ENCODE results near the gene MAML3.

MAML3 gene

GRCh38 chr4:139972305-139972704 is 181.7 kb downstream of the MAML3 start:
- H3K36me3 ChIP-seq = no peaks in the 10 kb centered on the region
- H3K4me1 ChIP-seq = peaks cover 13% of the 10 kb centered on the region
- DNase-seq = no peak
- no peaks in the 10 kb centered on the region for H3K9me3 ChIP-seq
- no peaks in the 10 kb centered on the region for H3K27me3 ChIP-seq
- no peak overlapping the region for H3K4me3 ChIP-seq (ENCODE audit: low read depth, low read length)
- TF ChIP-seq CTCF (IDR thresholded peaks at IDR 0.05; ENCODE audit: low read depth, low read length) = no peak

- H3K9me3 ChIP-seq = no peaks in the 10 kb centered on the region
- no peak for TF ChIP-seq CTCF (IDR thresholded peaks at IDR 0.05; ENCODE audit: low read depth, low read length)
- H3K4me3 ChIP-seq (ENCODE audit: low read depth, low read length) = no peak overlapping the region
- no peak for DNase-seq
- H3K4me1 ChIP-seq = peaks cover 18% of the 10 kb centered on the region
- no peaks in the 10 kb centered on the region for H3K36me3 ChIP-seq
- H3K27me3 ChIP-seq = no peaks in the 10 kb centered on the region
Measured at GRCh38 chr4:139971111-139971510, 182.9 kb downstream of the MAML3 start.

- Histone ChIP-seq H3K9me3 (no peaks in the 10 kb centered on the region), H3K4me1 (peaks cover 27% of the 10 kb centered on the region), H3K27me3 (no peaks in the 10 kb centered on the region), H3K36me3 (no peaks in the 10 kb centered on the region), H3K4me3 (ENCODE audit: low read depth, low read length) (no peak overlapping the region)
- TF ChIP-seq CTCF (IDR thresholded peaks at IDR 0.05; ENCODE audit: low read depth, low read length) = no peak
- DNase-seq = no peak
Measured at GRCh38 chr4:139969635-139970266, 184.2 kb downstream of the MAML3 start.

DNA sequence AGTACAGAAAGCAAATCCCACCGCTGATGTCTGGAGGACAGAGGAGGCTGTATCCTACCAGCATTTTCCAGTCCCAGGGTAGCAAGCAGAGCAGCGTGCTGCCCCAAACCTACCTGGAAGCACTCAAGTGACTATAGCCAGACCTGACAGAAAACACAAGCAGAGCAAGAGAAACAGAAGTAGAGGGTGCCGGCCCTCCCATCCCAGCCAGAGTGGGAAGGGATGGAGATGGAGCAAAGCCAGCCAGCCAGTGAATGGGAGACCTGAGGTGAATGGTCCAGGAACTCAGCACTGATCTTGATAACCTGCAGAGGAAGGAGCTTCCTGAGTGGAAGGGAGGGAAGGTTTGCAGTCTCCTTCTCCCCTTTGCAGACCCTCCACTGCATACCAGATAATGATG is 185.2 kb downstream of the MAML3 start:
- Histone ChIP-seq H3K36me3 (no peaks in the 10 kb centered on the region), H3K27me3 (no peaks in the 10 kb centered on the region), H3K4me3 (ENCODE audit: low read depth, low read length) (no peak overlapping the region), H3K4me1 (peaks cover 30% of the 10 kb centered on the region), H3K9me3 (no peaks in the 10 kb centered on the region)
- DNase-seq = no peak
- no peak for TF ChIP-seq CTCF (IDR thresholded peaks at IDR 0.05; ENCODE audit: low read depth, low read length)

DNA sequence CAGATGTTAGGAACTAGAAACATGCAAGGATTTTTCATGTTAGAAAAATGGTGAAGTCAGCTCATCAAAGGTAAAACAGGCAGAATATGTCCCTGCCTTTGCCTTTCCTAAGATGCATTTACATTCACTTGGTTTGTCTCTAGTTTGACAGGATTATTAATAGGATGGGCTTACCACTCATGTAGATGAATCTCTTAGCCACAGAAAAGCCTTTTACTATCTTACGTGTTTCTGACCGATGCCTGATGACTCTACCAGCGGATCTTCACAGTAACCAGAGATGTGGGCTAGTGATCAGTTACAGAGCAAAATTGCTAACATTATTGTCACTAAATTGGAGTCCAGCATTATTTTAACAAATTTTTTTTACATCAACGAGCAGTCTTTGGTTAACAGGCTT is 187.6 kb downstream of the MAML3 start:
- no peak for TF ChIP-seq CTCF (IDR thresholded peaks at IDR 0.05; ENCODE audit: low read depth, low read length)
- DNase-seq = no peak
- Histone ChIP-seq H3K4me3 (ENCODE audit: low read depth, low read length) (no peak overlapping the region; the same call in 1 of the 2 replicates), H3K36me3 (no peaks in the 10 kb centered on the region), H3K4me1 (peaks cover 27% of the 10 kb centered on the region), H3K9me3 (no peaks in the 10 kb centered on the region), H3K27me3 (no peaks in the 10 kb centered on the region)

GRCh38 chr4:139965789-139966188 is 188.2 kb downstream of the MAML3 start:
- TF ChIP-seq CTCF (IDR thresholded peaks at IDR 0.05; ENCODE audit: low read depth, low read length) = no peak
- Histone ChIP-seq H3K4me3 (ENCODE audit: low read depth, low read length) (peak overlapping the region; percentile 1; the same call in 1 of the 2 replicates), H3K27me3 (no peaks in the 10 kb centered on the region), H3K4me1 (peaks cover 27% of the 10 kb centered on the region), H3K36me3 (no peaks in the 10 kb centered on the region), H3K9me3 (no peaks in the 10 kb centered on the region)
- DNase-seq = peak; percentile 30

All from BE2C (cell line).